RWPE2 (cell line): Measurements from ENCODE around the gene MOB3C.

ENCODE experiments used
- ATAC-seq: fragments of 200-7000 bp; cut with Tn5 transposase; 3 replicates; pipeline ENCODE4 v1.9.1; 2021; ENCODE audit warnings: low read depth
- DNase-seq: peaks from one replicate; pipeline ENCODE4 v3.0.0-alpha.2; 2020; ENCODE audit warnings: low spot score
- H3K27ac ChIP-seq: fragments of 450-650 bp; 2 replicates; pipeline ENCODE4 v1.5.1; 2017; ENCODE audit warnings: mild to moderate bottlenecking; ENCODE audit not compliant: poor library complexity, severe bottlenecking
- H3K27me3 ChIP-seq: fragments of 250-450 bp; sonication (Bioruptor Pico); 2 replicates; pipeline ENCODE4 v1.5.1; 2021; ENCODE audit warnings: mild to moderate bottlenecking, moderate library complexity; ENCODE audit not compliant: insufficient read depth, poor library complexity, severe bottlenecking
- H3K36me3 ChIP-seq: fragments of 250-450 bp; sonication (Bioruptor Pico); 2 replicates; pipeline ENCODE4 v1.5.1; 2020; ENCODE audit warnings: low read depth, mild to moderate bottlenecking, moderate library complexity
- H3K4me1 ChIP-seq: fragments of 250-450 bp; sonication (Bioruptor Pico); 2 replicates; pipeline ENCODE4 v1.5.1; 2021; ENCODE audit warnings: mild to moderate bottlenecking, moderate library complexity; ENCODE audit not compliant: insufficient read depth, poor library complexity, severe bottlenecking
- H3K4me3 ChIP-seq: fragments of 250-450 bp; sonication (Bioruptor Pico); 2 replicates; pipeline ENCODE4 v1.5.1; 2021; ENCODE audit warnings: mild to moderate bottlenecking, moderate library complexity; ENCODE audit not compliant: severe bottlenecking
- H3K9me3 ChIP-seq: fragments of 250-450 bp; sonication (Bioruptor Pico); 2 replicates; pipeline ENCODE4 v1.5.1; 2021; ENCODE audit warnings: mild to moderate bottlenecking, moderate library complexity; ENCODE audit not compliant: severe bottlenecking
- TF ChIP-seq, protein P1 (sequence below): fragments of 450-650 bp; IDR thresholded peaks from one replicate; pipeline ENCODE4 v1.5.1; 2017; ENCODE audit warnings: mild to moderate bottlenecking, moderate library complexity; ENCODE audit not compliant: poor library complexity, severe bottlenecking

The MOB3C gene

DNA sequence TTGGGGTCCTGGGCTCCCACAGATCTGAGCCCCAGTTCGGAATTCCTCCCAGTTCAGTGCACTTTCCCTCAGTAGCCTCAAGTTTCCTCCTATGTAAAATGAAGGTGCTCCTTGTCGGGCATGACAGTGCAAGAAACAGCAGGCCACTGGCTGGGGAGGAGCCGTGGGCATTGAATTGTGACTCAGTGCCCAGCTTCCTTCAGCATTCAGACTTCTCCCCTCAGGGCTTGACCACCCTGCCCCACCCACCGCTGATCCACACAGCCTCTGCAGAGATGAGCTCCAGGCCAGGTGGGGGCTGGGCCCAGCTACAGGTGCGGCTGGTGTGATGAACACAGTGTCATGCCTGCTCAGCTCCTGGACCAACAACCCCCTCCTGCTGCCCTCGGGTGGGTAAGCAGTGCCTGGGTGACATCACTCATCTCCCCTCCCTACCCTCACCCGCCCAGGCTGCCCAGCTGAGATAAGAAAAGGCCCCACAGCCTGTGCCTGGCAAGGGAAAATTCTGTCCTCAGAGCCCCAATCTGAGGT lies 4.9 kb downstream of the MOB3C start:
- ATAC-seq = peak; percentile 87
- peak; percentile 98 for DNase-seq
- H3K27me3 ChIP-seq = no peaks in the 10 kb centered on the region
- no peaks in the 10 kb centered on the region for H3K9me3 ChIP-seq
- H3K36me3 ChIP-seq = peaks cover 35% of the 10 kb centered on the region
- no peak overlapping the region for H3K4me3 ChIP-seq
- H3K27ac ChIP-seq = peak overlapping the region; percentile 83
- TF ChIP-seq, protein P1, sequence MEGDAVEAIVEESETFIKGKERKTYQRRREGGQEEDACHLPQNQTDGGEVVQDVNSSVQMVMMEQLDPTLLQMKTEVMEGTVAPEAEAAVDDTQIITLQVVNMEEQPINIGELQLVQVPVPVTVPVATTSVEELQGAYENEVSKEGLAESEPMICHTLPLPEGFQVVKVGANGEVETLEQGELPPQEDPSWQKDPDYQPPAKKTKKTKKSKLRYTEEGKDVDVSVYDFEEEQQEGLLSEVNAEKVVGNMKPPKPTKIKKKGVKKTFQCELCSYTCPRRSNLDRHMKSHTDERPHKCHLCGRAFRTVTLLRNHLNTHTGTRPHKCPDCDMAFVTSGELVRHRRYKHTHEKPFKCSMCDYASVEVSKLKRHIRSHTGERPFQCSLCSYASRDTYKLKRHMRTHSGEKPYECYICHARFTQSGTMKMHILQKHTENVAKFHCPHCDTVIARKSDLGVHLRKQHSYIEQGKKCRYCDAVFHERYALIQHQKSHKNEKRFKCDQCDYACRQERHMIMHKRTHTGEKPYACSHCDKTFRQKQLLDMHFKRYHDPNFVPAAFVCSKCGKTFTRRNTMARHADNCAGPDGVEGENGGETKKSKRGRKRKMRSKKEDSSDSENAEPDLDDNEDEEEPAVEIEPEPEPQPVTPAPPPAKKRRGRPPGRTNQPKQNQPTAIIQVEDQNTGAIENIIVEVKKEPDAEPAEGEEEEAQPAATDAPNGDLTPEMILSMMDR = no peak
- H3K4me1 ChIP-seq = peaks cover 44% of the 10 kb centered on the region

DNA sequence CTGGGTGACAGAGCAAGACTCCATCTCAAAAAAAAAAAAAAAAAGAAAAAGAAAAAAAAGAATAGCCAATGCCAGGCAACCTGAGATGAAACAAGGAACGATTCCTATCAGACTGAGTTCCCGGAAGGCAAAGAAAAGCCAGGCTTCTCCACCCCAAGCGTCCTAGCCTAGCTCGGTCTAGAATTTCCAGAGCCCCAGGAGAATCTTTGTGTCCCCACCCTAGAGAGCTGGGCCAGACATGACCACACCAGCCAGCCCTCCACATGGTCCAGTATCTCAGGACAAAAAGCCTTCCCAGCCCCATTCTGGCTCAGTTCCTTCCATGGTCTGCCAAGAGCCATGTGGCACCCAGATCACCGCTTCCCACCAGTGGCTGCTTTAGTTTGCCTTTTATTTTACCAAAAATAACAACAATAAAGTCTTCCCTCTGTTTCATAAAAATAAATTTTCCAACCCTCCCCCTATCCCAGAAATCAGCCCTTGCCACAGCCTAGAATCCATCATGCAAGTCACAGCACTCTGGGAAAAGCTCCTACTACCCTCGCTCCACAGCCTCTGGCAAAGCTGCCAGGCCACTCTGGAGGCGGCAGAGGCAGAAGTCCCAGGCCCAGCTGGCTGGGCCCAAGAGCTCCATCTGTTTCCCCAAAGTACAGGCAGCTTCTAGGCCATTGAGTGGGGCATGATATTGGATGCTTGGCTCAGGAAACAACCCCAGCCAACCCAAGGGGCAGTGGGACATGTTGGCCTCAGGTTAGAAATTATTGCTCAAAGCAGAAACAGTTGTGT lies 9.1 kb downstream of the MOB3C start:
- Histone ChIP-seq H3K4me1 (peaks cover 30% of the 10 kb centered on the region), H3K36me3 (peaks cover 30% of the 10 kb centered on the region), H3K27me3 (no peaks in the 10 kb centered on the region), H3K9me3 (no peaks in the 10 kb centered on the region), H3K27ac (peak overlapping the region; percentile 49), H3K4me3 (no peak overlapping the region)
- DNase-seq (no peak), ATAC-seq (no peak)
- TF ChIP-seq, protein P1 = no peak

DNA sequence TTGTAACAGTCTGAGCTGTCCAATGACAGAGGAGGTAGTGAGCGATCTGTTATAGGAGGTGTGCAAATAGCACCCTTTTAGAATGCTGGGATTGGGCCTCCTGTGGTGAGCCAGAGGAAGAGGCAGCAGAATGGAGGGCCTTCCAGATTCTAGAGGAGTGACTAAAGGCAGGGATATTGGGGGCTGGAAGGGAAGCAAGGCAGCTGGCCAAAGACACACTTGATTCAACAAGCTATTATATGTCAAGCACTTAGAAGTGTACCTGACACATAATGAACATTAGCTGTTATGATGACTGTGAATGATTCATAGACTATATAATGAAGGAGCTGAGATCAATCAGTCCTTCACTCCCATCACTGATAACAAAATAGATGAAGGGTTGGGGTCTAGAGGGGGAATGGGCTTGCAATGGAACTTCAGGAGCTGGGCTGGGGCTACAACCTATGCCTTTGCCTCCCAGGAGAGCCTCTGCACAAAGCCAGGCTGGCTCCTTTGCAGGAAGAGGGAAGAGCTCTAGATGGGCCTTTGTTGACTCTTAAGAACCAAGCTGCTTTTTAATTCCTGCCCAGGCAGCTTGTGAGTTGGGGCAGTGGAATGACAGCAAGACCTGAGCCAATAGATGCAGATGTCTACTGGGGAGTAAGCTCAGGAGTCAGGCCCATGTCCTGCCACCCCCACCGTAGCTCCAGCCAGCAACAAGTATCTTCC lies 10.2 kb downstream of the MOB3C start:
- no peak for DNase-seq
- Histone ChIP-seq H3K27me3 (no peaks in the 10 kb centered on the region), H3K36me3 (peaks cover 29% of the 10 kb centered on the region), H3K4me1 (peaks cover 20% of the 10 kb centered on the region), H3K9me3 (no peaks in the 10 kb centered on the region), H3K4me3 (no peak overlapping the region), H3K27ac (peak overlapping the region; percentile 49)
- TF ChIP-seq, protein P1 = no peak
- ATAC-seq = peak; percentile 22; the same call in 2 of the 3 replicates

DNA sequence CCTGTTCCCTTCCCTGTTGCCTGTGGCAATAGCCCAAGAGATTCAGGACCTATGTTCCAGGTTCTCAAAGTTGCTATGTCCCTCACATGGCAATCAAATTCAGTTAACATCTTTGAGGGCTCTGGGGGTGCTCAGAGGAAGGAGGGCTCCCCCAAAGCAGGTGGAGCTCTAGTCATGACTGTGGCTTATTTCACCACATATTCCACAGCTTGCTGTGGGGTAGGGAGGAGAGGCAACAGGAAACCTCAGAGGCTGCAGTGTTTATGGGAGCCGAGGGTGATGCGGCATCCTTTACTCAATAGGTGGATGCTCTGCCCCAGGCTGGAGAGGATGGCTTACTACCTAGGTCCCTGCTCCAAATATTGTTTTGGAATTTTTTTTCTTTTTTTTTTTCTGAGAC lies 11.4 kb downstream of the MOB3C start:
- Histone ChIP-seq H3K4me3 (no peak overlapping the region), H3K27ac (peak overlapping the region; percentile 49), H3K4me1 (peaks cover 9% of the 10 kb centered on the region), H3K36me3 (peaks cover 20% of the 10 kb centered on the region), H3K27me3 (no peaks in the 10 kb centered on the region), H3K9me3 (no peaks in the 10 kb centered on the region)
- ATAC-seq = no peak
- TF ChIP-seq, protein P1 = no peak
- no peak for DNase-seq
